Gastrocnemius medialis (tissue), 4 donors: ENCODE data around the gene PALD1. TPM values are rescaled to one million over a fixed set of nuclear protein-coding genes. Genes with fewer than 3 reads are reported as not detected.

ENCODE experiments used
- ATAC-seq, 2 donors: fragments of 150-250 bp; one replicate each; pipeline ENCODE4 v1.9.1; 2016
- DNase-seq, 2 donors: peaks; one replicate each; pipeline ENCODE4 v3.0.0-alpha.2; 2019
- H3K27ac ChIP-seq, 4 donors: fragments of 200-600 bp; sonication (generic); 1 replicate in 1 of 4; 2 replicates in 3 of 4; pipeline ENCODE4 v1.5.1; 2016 to 2018; ENCODE audit warnings: mild to moderate bottlenecking in 2 of 4, moderate library complexity in 1 of 4
- H3K27me3 ChIP-seq, 3 donors: fragments of 200-600 bp; sonication (generic) in 2 of 3; 1 replicate in 1 of 3; 2 replicates in 2 of 3; pipeline versions ENCODE4 v1.5.1 to v1.6.0; 2016 to 2019; ENCODE audit warnings: mild to moderate bottlenecking in 1 of 3, moderate library complexity in 1 of 3
- H3K36me3 ChIP-seq, 2 donors: fragments of 200-600 bp; sonication (generic) in 1 of 2; one replicate each; pipeline ENCODE4 v1.5.1; 2017 to 2018
- H3K4me1 ChIP-seq, 2 donors: fragments of 200-600 bp; sonication (generic) in 1 of 2; one replicate each; pipeline ENCODE4 v1.5.1; 2016 to 2017; ENCODE audit warnings: mild to moderate bottlenecking in 2 of 2
- H3K4me3 ChIP-seq, 4 donors: fragments of 200-600 bp; sonication (generic) in 3 of 4; 1 replicate in 1 of 4; 2 replicates in 3 of 4; pipeline ENCODE4 v1.5.1; 2016 to 2019; ENCODE audit warnings: mild to moderate bottlenecking in 2 of 4
- H3K9me3 ChIP-seq, 3 donors: fragments of 200-600 bp; sonication (generic) in 2 of 3; 1 replicate in 1 of 3; 2 replicates in 2 of 3; pipeline ENCODE4 v1.5.1; 2016 to 2019
- POLR2A ChIP-seq, 2 donors: fragments of 450-650 bp; IDR thresholded peaks; one replicate each; pipeline ENCODE4 v1.6.1; 2017; ENCODE audit warnings: antibody characterized with exemption in 2 of 2, mild to moderate bottlenecking in 2 of 2, moderate library complexity in 2 of 2
- in situ Hi-C, 4 donors: fragments of 200-750 bp; cut with MboI; loops; one replicate each; pipeline versions ENCODE4 v1.15.0 to v1.8.0; 2017; ENCODE audit warnings: low sequenced_read_pairs in 4 of 4
- intact Hi-C: fragments of 100-400 bp; cut with DNase I; formaldehyde crosslinking; loops from one replicate; pipeline ENCODE4 v1.15.1; 2023; ENCODE audit warnings: low total_unique reads
- total RNA-seq, 4 donors: library from RNA; depleted of rRNA; stranded (reverse); fragments of >200 nt; gene quantifications; one replicate each; pipeline versions ENCODE4 v1.1.0 to v1.2.3, GENCODE V29; 2016
- TF ChIP-seq, protein P1 (sequence below), 5 experiments: fragments of 450-650 bp in 3 of 5; fragments of 200-600 bp in 2 of 5; sonication (generic) in 2 of 5; IDR thresholded peaks in 4 of 5; conservative IDR thresholded peaks in 1 of 5; 1 replicate in 4 of 5; 2 replicates in 1 of 5; pipeline ENCODE4 v1.5.1; 2016 to 2019; ENCODE audit warnings: antibody characterized with exemption in 5 of 5, mild to moderate bottlenecking in 3 of 5, moderate library complexity in 3 of 5

Gene PALD1
- total RNA-seq, 4 donors from 2014 or later, result 1.4 to 4.1 (median 2.3) TPM

DNA sequence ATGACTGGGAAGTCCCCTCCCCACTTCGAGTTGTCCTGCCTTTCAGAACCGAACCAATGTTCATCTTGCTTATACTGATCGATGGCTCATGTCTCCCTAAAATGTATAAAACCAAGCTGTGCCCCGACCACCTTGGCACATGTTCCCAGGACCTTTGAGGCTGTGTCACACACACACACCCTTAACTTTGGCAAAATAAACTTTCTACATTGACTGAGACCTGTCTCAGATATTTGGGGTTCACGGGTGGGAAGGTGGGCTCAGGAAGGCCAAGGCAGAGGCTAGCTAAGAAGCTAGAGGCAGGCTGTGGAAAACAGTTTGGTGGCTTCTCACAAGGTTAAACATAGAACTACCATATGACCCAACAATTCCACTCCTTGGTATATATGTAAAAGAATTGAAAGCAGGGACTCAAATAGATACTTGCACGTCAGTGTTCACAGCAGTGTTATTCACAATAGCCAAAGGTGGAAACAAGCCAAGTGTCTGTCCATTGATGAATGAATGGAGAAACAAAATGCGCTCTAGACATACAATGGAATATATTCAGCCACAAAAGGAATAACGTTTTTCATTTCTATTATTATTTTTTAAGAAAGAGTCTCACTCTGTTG, 108.6 kb downstream of the PALD1 start:
- Histone ChIP-seq H3K27ac (no peak overlapping the region), H3K27me3 (no peaks in the 10 kb centered on the region), H3K4me3 (no peak overlapping the region), H3K36me3 (no peaks in the 10 kb centered on the region), H3K4me1 (peaks cover 7 to 18% of the 10 kb centered on the region in 2 donors), H3K9me3 (no peaks in the 10 kb centered on the region)
- TF ChIP-seq, protein P1, sequence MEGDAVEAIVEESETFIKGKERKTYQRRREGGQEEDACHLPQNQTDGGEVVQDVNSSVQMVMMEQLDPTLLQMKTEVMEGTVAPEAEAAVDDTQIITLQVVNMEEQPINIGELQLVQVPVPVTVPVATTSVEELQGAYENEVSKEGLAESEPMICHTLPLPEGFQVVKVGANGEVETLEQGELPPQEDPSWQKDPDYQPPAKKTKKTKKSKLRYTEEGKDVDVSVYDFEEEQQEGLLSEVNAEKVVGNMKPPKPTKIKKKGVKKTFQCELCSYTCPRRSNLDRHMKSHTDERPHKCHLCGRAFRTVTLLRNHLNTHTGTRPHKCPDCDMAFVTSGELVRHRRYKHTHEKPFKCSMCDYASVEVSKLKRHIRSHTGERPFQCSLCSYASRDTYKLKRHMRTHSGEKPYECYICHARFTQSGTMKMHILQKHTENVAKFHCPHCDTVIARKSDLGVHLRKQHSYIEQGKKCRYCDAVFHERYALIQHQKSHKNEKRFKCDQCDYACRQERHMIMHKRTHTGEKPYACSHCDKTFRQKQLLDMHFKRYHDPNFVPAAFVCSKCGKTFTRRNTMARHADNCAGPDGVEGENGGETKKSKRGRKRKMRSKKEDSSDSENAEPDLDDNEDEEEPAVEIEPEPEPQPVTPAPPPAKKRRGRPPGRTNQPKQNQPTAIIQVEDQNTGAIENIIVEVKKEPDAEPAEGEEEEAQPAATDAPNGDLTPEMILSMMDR (IDR thresholded peaks at IDR 0.05 in 4 of 5, conservative IDR thresholded peaks at IDR 0.05 in 1 of 5), result no peak
- TF ChIP-seq POLR2A (IDR thresholded peaks at IDR 0.05), result no peak
- intact Hi-C loops, result no loop called here
- DNase-seq (no peak), ATAC-seq (no peak)
- in situ Hi-C loops, result no loop called here

DNA sequence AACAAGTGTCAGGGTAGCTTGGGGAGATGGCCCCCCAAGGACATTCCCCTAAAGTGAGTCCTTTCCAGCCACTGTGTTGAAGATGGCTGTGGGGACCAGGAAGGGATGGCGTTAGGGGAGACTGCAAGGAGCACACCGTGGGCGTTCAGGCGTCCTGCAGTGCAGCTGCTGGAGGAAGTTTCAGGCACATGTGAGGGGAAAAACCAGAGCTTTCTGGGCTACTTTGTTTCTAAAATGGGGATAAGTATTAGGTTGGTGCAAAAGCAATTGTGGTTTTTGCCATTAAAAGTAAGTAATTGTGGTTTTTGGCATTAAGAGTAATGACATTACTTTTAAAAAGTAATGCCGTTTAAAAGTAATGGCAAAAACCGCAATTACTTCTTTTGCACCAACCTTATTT, 109.7 kb downstream of the PALD1 start:
- H3K27me3 ChIP-seq, result no peaks in the 10 kb centered on the region
- H3K36me3 ChIP-seq, result no peaks in the 10 kb centered on the region
- peaks cover 7 to 18% of the 10 kb centered on the region in 2 donors for H3K4me1 ChIP-seq
- H3K27ac ChIP-seq, result no peak overlapping the region
- in situ Hi-C loops (no loop called here), intact Hi-C loops (no loop called here)
- ATAC-seq (no peak), DNase-seq (no peak)
- H3K4me3 ChIP-seq, result no peak overlapping the region
- no peak for TF ChIP-seq POLR2A (IDR thresholded peaks at IDR 0.05)
- TF ChIP-seq, protein P1 (IDR thresholded peaks at IDR 0.05 in 4 of 5, conservative IDR thresholded peaks at IDR 0.05 in 1 of 5), result no peak
- no peaks in the 10 kb centered on the region for H3K9me3 ChIP-seq

DNA sequence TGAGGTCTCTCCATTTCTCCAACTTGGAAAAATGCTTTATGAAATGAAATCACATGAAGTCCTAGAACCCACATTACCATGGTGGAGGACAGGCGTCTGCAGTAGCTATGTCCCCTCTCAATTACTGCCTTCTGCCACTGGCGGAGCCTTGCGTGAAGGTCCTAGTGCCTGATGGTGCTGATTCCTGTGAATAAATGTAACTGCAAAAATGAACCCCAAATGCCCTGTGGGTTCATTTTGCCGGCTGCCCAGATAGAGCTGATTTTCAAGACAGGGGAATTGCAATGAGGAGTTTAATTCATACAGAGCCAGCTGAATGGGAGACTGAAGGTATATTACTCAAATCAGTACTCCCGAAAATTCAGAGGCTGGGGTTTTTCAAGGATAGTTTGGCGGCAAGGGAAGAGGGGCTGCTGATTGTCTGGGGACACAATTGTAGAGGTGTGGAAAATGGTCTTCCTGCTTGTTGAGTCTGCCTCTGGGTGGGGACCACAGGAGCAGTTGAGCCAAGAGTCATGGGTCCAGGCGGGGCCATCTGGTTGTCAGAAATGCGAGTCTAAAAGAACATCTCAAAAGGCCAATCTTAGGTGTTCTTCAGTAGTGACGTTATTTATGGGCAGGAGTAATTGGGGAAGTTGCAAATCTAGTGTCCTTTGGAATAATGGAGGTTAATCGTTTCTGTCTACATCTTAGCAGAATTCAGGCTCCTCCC, 110.4 kb downstream of the PALD1 start:
- in situ Hi-C loops, result no loop called here
- Histone ChIP-seq H3K4me3 (no peak overlapping the region), H3K27ac (peak overlapping the region in 3 of 4 donors; percentile 31 to 63 (median 37)), H3K27me3 (no peaks in the 10 kb centered on the region), H3K9me3 (no peaks in the 10 kb centered on the region), H3K4me1 (peaks cover 7 to 18% of the 10 kb centered on the region in 2 donors), H3K36me3 (no peaks in the 10 kb centered on the region)
- intact Hi-C loops, result no loop called here
- DNase-seq, result no peak
- no peak for TF ChIP-seq POLR2A (IDR thresholded peaks at IDR 0.05)
- TF ChIP-seq, protein P1 (IDR thresholded peaks at IDR 0.05 in 4 of 5, conservative IDR thresholded peaks at IDR 0.05 in 1 of 5), result no peak
- no peak for ATAC-seq

DNA sequence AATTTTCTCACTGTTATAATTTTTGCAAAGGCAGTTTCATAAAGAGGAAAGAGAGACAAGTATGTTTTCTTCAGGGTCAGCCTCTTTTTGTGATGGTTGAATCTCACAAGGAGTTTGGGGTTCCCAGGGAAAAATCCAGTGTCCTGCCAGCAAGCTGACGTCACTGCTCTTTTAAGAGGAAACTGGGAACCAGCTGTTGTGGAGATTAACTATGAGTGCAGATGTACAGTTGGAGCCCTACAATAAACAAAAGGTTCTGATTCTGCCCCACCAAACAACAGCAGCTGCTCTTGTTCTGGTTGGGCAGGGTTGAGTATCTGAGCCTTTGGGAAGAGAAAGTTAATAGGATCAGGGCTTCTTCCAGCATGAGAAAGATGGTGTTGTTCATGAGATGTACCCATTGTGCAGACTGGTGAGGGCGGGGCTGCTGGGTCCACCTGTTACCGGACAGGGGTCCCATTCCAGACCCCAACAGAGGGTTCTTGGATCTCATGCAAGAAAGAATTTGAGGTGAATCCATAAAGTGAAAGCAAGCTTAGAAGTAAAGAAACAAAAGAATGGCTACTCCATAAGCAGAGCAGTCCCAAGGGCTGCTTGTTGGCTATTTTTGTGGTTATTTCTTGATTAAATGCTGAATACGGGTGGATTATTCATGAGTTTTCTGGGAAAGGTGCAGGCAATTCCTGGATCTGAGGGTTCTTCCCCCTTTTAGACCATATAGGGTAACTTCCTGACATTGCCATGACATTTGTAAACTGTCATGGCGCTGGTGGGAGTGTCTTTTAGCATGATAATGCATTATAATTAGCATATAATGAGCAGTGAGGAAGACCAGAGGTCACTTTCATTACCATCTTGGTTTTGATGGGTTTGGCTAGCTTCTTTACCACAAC, 111.4 kb downstream of the PALD1 start:
- intact Hi-C loops (no loop called here), in situ Hi-C loops (no loop called here)
- Histone ChIP-seq H3K4me1 (peaks cover 7 to 11% of the 10 kb centered on the region in 2 donors), H3K9me3 (no peaks in the 10 kb centered on the region), H3K36me3 (no peaks in the 10 kb centered on the region), H3K27me3 (no peaks in the 10 kb centered on the region), H3K27ac (peak overlapping the region in 3 of 4 donors; percentile 31 to 63 (median 37)), H3K4me3 (no peak overlapping the region)
- TF ChIP-seq, protein P1 (IDR thresholded peaks at IDR 0.05 in 4 of 5, conservative IDR thresholded peaks at IDR 0.05 in 1 of 5), result no peak
- no peak for TF ChIP-seq POLR2A (IDR thresholded peaks at IDR 0.05)
- peak; percentile 27 to 55 for ATAC-seq
- no peak for DNase-seq
